ENCODE data around the gene ST3GAL6. TPM values are rescaled to one million over a fixed set of nuclear protein-coding genes. Genes with fewer than 3 reads are reported as not detected.

ST3GAL6 gene
- total RNA-seq: 1 to 10 TPM in 2 of 3 donors, under 1 TPM in 1; 0.38 to 3.7 (median 1.4) TPM
- total RNA-seq (2013): 3.3 TPM

DNA sequence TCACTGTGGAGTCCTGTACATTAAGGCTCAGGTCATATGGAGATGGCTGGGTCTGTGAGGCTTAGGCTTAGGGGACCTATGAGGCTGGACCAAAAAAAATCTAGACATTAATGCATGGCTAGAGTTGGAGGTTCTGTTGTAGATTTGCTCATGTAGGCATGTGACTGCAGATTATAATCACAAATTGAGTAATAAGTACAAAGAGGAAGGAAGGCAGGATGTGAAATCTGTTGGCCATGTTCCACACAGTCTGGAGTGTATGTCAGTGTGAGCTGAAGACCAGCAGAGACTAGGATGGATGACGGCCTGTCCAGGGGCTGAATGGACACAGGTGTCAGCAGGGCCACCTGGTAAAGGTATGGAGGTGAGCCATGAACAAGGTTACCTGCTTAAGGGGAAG is at the start of gene ST3GAL6:
Gene ST3GAL6 (plus strand): TSS at position 265 of the 400 bp plus-strand sequence. CDS start 5,101 bp downstream, outside the sequence.
- Histone ChIP-seq H3K9me3 (ENCODE audit: control insufficient read depth, insufficient read depth, low read length) (no peaks in the 10 kb centered on the region), H3K36me3 (ENCODE audit: control insufficient read depth, insufficient read depth, low read length) (no peaks in the 10 kb centered on the region), H3K4me1 (ENCODE audit: control insufficient read depth, insufficient read depth, low read length) (no peaks in the 10 kb centered on the region), H3K27me3 (ENCODE audit: control insufficient read depth, insufficient read depth, low read length) (no peaks in the 10 kb centered on the region), H3K27ac (ENCODE audit: low read length) (no peak within 1 kb of the TSS), H3K4me3 (ENCODE audit: low read length) (no peak within 1 kb of the TSS)
- DNase-seq: no peak
- 18% methylated on average over 1 of the region's 1 CpG for WGBS (ENCODE audit: insufficient coverage)
- no peaks in the 10 kb centered on the region for H3K4me1 Mint-ChIP-seq
- TF ChIP-seq, protein P1, sequence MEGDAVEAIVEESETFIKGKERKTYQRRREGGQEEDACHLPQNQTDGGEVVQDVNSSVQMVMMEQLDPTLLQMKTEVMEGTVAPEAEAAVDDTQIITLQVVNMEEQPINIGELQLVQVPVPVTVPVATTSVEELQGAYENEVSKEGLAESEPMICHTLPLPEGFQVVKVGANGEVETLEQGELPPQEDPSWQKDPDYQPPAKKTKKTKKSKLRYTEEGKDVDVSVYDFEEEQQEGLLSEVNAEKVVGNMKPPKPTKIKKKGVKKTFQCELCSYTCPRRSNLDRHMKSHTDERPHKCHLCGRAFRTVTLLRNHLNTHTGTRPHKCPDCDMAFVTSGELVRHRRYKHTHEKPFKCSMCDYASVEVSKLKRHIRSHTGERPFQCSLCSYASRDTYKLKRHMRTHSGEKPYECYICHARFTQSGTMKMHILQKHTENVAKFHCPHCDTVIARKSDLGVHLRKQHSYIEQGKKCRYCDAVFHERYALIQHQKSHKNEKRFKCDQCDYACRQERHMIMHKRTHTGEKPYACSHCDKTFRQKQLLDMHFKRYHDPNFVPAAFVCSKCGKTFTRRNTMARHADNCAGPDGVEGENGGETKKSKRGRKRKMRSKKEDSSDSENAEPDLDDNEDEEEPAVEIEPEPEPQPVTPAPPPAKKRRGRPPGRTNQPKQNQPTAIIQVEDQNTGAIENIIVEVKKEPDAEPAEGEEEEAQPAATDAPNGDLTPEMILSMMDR (IDR thresholded peaks at IDR 0.05): no peak
- peak in 1 of 3 donors; percentile 81 for ATAC-seq
- no peak within 1 kb of the TSS for H3K4me3 Mint-ChIP-seq
- peaks cover 3 to 18% of the 10 kb centered on the region in 2 donors for H3K27me3 Mint-ChIP-seq (ENCODE audit: low read depth in 2 of 2)
- H3K9me3 Mint-ChIP-seq: no peaks in the 10 kb centered on the region
- intact Hi-C loops (cut with micrococcal nuclease): no loop called here
- H3K36me3 Mint-ChIP-seq: no peaks in the 10 kb centered on the region
- H3K27ac Mint-ChIP-seq: no peak within 1 kb of the TSS

DNA sequence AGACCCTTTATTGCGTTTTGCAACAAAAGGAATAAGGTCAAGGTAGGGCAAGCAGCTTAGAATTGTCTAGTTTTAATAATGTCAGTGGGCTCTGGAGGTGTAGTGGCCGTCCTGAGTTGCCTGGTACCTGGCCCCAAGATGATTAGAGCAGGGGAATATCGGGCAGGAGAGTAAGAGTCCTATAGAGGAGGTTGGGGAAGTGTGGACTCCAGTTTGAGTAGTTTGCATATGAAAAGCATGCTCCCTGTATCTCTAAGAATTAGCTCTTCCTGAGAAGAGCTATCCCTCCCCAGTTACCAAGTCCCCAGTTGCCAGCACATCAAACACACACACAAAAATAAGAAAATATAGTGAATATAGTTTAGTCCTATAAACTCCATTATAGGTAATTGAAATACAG is 49.2 kb upstream of the ST3GAL6 start:
- 76% methylated on average over 3 of the region's 3 CpGs for WGBS (ENCODE audit: insufficient coverage)

DNA sequence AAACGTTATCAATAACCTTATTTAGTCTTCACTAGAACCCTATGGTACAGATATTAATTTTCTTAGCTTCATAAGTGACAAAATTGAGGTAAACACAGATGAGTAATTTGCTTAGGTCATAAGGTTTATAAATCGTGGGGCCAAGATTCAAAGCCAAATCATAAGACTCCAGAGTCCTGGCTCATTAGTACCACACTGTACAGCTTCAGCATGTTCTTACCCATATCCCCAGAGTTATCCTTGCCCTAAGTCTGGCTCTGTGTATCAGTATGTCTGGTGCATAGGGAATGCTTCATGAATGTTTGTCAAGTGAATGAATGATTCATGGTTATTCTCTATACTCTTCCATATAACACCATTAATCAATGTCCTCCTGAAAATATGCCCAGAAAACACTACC is 45.6 kb upstream of the ST3GAL6 start:
- Histone ChIP-seq H3K27me3 (ENCODE audit: control insufficient read depth, insufficient read depth, low read length) (no peaks in the 10 kb centered on the region), H3K4me3 (ENCODE audit: low read length) (no peak overlapping the region), H3K27ac (ENCODE audit: low read length) (no peak overlapping the region), H3K9me3 (ENCODE audit: control insufficient read depth, insufficient read depth, low read length) (no peaks in the 10 kb centered on the region), H3K4me1 (ENCODE audit: control insufficient read depth, insufficient read depth, low read length) (no peaks in the 10 kb centered on the region), H3K36me3 (ENCODE audit: control insufficient read depth, insufficient read depth, low read length) (no peaks in the 10 kb centered on the region)
- TF ChIP-seq, protein P1 (IDR thresholded peaks at IDR 0.05): no peak
- Mint-ChIP-seq H3K36me3 (no peaks in the 10 kb centered on the region), H3K4me1 (no peaks in the 10 kb centered on the region), H3K27me3 (ENCODE audit: low read depth in 2 of 2) (no peaks in the 10 kb centered on the region), H3K4me3 (no peak overlapping the region), H3K9me3 (peaks cover 0 to 2% of the 10 kb centered on the region in 2 donors), H3K27ac (no peak overlapping the region)
- 66% methylated on average over 2 of the region's 2 CpGs for WGBS (ENCODE audit: insufficient coverage)
- no peak for DNase-seq
- no peak for ATAC-seq
- intact Hi-C loops (cut with micrococcal nuclease): no loop called here

More for the DNA sequence above, 49.2 kb upstream of the ST3GAL6 start:
- no peak overlapping the region for H3K27ac Mint-ChIP-seq
- no peaks in the 10 kb centered on the region for H3K36me3 ChIP-seq (ENCODE audit: control insufficient read depth, insufficient read depth, low read length)
- no peak overlapping the region for H3K27ac ChIP-seq (ENCODE audit: low read length)
- no peaks in the 10 kb centered on the region for H3K36me3 Mint-ChIP-seq
- H3K4me1 ChIP-seq (ENCODE audit: control insufficient read depth, insufficient read depth, low read length): no peaks in the 10 kb centered on the region
- H3K27me3 ChIP-seq (ENCODE audit: control insufficient read depth, insufficient read depth, low read length): no peaks in the 10 kb centered on the region
- no peak overlapping the region for H3K4me3 Mint-ChIP-seq
- no peaks in the 10 kb centered on the region for H3K4me1 Mint-ChIP-seq
- H3K9me3 ChIP-seq (ENCODE audit: control insufficient read depth, insufficient read depth, low read length): no peaks in the 10 kb centered on the region
- ATAC-seq (no peak), DNase-seq (no peak)
- H3K4me3 ChIP-seq (ENCODE audit: low read length): no peak overlapping the region
- TF ChIP-seq, protein P1 (IDR thresholded peaks at IDR 0.05): no peak
- intact Hi-C loops (cut with micrococcal nuclease): no loop called here
- H3K9me3 Mint-ChIP-seq: peaks cover 0 to 2% of the 10 kb centered on the region in 2 donors
- H3K27me3 Mint-ChIP-seq (ENCODE audit: low read depth in 2 of 2): no peaks in the 10 kb centered on the region

DNA sequence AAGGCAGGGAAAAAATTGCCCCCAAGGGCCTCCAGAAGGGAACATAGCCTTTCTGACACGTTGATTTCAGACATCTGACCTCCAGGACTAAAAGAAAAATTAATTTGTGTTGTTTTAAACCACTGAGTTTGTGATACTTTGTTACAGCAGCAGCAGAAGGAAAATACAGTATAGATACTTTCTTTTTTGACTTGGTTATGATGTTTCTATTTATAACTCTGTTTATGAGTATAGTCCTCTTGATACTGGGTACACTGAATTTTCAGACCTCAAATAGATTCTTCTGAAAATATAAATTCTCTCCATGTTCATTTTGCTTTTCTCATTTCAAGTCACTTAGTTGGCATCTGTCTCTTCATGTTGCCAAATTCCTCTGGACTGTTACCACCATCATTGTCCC is 44.4 kb upstream of the ST3GAL6 start:
- H3K27me3 ChIP-seq (ENCODE audit: control insufficient read depth, insufficient read depth, low read length): no peaks in the 10 kb centered on the region
- H3K4me3 Mint-ChIP-seq: no peak overlapping the region
- H3K27ac Mint-ChIP-seq: no peak overlapping the region
- H3K4me1 ChIP-seq (ENCODE audit: control insufficient read depth, insufficient read depth, low read length): no peaks in the 10 kb centered on the region
- TF ChIP-seq, protein P1 (IDR thresholded peaks at IDR 0.05): no peak
- WGBS (ENCODE audit: insufficient coverage): 55% methylated on average over 1 of the region's 1 CpG
- no peak overlapping the region for H3K4me3 ChIP-seq (ENCODE audit: low read length)
- DNase-seq: no peak
- no peak overlapping the region for H3K27ac ChIP-seq (ENCODE audit: low read length)
- peaks cover 0 to 2% of the 10 kb centered on the region in 2 donors for H3K9me3 Mint-ChIP-seq
- H3K27me3 Mint-ChIP-seq (ENCODE audit: low read depth in 2 of 2): peaks cover 4% of the 10 kb centered on the region in 2 donors
- ATAC-seq: no peak
- intact Hi-C loops (cut with micrococcal nuclease): no loop called here
- H3K36me3 ChIP-seq (ENCODE audit: control insufficient read depth, insufficient read depth, low read length): no peaks in the 10 kb centered on the region
- no peaks in the 10 kb centered on the region for H3K36me3 Mint-ChIP-seq
- H3K9me3 ChIP-seq (ENCODE audit: control insufficient read depth, insufficient read depth, low read length): no peaks in the 10 kb centered on the region
- H3K4me1 Mint-ChIP-seq: no peaks in the 10 kb centered on the region
